ENCODE data around the gene SNCAIP. TPM values are rescaled to one million over a fixed set of nuclear protein-coding genes. Genes with fewer than 3 reads are reported as not detected.

SNCAIP gene
- total and polyA plus RNA-seq, 2 experiments from 2014 or later: 6.1 to 11.9 TPM

- peaks cover 32% of the 10 kb centered on the region for H3K27me3 Mint-ChIP-seq (ENCODE audit: insufficient read depth, low read depth, poor library complexity)
- Histone ChIP-seq H3K9me2 (ENCODE audit: insufficient read depth) (no peaks in the 10 kb centered on the region), H3K79me2 (replicated peaks; ENCODE audit: insufficient read depth) (no peaks in the 10 kb centered on the region), H3K27me3 (ENCODE audit: insufficient read depth) (peaks cover 39% of the 10 kb centered on the region), H3K4me1 (ENCODE audit: insufficient read depth) (peaks cover 18% of the 10 kb centered on the region), H3K4me2 (no peak overlapping the region), H3F3A (replicated peaks; ENCODE audit: low read depth) (0 out of 2 replicates have a peak, but pooled peaks cover 5% of the 10 kb centered on the region), H4K20me1 (replicated peaks; ENCODE audit: insufficient read depth) (no peaks in the 10 kb centered on the region), H2AFZ (no peak overlapping the region), H3K36me3 (ENCODE audit: insufficient read depth) (no peaks in the 10 kb centered on the region), H3K4me3 (no peak overlapping the region), H3K27ac (ENCODE audit: low read depth) (no peak overlapping the region)
- H3K36me3 Mint-ChIP-seq (ENCODE audit: low read depth): 0 out of 3 replicates have a peak, but pooled peaks cover 5% of the 10 kb centered on the region
- DNase-seq (ENCODE audit: low spot score) (no peak), ATAC-seq (no peak)
- no peak overlapping the region for H3K4me3 Mint-ChIP-seq
- no peaks in the 10 kb centered on the region for H3K9me3 Mint-ChIP-seq
- H3K4me1 Mint-ChIP-seq: peaks cover 25% of the 10 kb centered on the region
- no peak overlapping the region for H3K27ac Mint-ChIP-seq
- no peak for TF ChIP-seq ZNF331 (CRISPR knock-in tag; IDR thresholded peaks at IDR 0.05; ENCODE audit: low read depth)
- TF ChIP-seq, protein P1, sequence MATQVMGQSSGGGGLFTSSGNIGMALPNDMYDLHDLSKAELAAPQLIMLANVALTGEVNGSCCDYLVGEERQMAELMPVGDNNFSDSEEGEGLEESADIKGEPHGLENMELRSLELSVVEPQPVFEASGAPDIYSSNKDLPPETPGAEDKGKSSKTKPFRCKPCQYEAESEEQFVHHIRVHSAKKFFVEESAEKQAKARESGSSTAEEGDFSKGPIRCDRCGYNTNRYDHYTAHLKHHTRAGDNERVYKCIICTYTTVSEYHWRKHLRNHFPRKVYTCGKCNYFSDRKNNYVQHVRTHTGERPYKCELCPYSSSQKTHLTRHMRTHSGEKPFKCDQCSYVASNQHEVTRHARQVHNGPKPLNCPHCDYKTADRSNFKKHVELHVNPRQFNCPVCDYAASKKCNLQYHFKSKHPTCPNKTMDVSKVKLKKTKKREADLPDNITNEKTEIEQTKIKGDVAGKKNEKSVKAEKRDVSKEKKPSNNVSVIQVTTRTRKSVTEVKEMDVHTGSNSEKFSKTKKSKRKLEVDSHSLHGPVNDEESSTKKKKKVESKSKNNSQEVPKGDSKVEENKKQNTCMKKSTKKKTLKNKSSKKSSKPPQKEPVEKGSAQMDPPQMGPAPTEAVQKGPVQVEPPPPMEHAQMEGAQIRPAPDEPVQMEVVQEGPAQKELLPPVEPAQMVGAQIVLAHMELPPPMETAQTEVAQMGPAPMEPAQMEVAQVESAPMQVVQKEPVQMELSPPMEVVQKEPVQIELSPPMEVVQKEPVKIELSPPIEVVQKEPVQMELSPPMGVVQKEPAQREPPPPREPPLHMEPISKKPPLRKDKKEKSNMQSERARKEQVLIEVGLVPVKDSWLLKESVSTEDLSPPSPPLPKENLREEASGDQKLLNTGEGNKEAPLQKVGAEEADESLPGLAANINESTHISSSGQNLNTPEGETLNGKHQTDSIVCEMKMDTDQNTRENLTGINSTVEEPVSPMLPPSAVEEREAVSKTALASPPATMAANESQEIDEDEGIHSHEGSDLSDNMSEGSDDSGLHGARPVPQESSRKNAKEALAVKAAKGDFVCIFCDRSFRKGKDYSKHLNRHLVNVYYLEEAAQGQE (IDR thresholded peaks at IDR 0.05; ENCODE audit: unreplicated experiment): no peak
- TF ChIP-seq NANOG (IDR thresholded peaks at IDR 0.05; ENCODE audit: borderline replicate concordance): no peak
- TF ChIP-seq, protein P2, sequence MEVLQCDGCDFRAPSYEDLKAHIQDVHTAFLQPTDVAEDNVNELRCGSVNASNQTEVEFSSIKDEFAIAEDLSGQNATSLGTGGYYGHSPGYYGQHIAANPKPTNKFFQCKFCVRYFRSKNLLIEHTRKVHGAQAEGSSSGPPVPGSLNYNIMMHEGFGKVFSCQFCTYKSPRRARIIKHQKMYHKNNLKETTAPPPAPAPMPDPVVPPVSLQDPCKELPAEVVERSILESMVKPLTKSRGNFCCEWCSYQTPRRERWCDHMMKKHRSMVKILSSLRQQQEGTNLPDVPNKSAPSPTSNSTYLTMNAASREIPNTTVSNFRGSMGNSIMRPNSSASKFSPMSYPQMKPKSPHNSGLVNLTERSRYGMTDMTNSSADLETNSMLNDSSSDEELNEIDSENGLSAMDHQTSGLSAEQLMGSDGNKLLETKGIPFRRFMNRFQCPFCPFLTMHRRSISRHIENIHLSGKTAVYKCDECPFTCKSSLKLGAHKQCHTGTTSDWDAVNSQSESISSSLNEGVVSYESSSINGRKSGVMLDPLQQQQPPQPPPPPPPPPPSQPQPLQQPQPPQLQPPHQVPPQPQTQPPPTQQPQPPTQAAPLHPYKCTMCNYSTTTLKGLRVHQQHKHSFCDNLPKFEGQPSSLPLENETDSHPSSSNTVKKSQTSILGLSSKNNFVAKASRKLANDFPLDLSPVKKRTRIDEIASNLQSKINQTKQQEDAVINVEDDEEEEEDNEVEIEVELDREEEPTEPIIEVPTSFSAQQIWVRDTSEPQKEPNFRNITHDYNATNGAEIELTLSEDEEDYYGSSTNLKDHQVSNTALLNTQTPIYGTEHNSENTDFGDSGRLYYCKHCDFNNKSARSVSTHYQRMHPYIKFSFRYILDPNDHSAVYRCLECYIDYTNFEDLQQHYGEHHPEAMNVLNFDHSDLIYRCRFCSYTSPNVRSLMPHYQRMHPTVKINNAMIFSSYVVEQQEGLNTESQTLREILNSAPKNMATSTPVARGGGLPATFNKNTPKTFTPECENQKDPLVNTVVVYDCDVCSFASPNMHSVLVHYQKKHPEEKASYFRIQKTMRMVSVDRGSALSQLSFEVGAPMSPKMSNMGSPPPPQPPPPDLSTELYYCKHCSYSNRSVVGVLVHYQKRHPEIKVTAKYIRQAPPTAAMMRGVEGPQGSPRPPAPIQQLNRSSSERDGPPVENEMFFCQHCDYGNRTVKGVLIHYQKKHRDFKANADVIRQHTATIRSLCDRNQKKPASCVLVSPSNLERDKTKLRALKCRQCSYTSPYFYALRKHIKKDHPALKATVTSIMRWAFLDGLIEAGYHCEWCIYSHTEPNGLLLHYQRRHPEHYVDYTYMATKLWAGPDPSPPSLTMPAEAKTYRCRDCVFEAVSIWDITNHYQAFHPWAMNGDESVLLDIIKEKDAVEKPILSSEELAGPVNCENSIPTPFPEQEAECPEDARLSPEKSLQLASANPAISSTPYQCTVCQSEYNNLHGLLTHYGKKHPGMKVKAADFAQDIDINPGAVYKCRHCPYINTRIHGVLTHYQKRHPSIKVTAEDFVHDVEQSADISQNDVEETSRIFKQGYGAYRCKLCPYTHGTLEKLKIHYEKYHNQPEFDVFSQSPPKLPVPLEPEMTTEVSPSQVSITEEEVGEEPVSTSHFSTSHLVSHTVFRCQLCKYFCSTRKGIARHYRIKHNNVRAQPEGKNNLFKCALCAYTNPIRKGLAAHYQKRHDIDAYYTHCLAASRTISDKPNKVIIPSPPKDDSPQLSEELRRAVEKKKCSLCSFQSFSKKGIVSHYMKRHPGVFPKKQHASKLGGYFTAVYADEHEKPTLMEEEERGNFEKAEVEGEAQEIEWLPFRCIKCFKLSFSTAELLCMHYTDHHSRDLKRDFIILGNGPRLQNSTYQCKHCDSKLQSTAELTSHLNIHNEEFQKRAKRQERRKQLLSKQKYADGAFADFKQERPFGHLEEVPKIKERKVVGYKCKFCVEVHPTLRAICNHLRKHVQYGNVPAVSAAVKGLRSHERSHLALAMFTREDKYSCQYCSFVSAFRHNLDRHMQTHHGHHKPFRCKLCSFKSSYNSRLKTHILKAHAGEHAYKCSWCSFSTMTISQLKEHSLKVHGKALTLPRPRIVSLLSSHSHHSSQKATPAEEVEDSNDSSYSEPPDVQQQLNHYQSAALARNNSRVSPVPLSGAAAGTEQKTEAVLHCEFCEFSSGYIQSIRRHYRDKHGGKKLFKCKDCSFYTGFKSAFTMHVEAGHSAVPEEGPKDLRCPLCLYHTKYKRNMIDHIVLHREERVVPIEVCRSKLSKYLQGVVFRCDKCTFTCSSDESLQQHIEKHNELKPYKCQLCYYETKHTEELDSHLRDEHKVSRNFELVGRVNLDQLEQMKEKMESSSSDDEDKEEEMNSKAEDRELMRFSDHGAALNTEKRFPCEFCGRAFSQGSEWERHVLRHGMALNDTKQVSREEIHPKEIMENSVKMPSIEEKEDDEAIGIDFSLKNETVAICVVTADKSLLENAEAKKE (CRISPR knock-in tag; IDR thresholded peaks at IDR 0.05): no peak
- TF ChIP-seq, protein P3, sequence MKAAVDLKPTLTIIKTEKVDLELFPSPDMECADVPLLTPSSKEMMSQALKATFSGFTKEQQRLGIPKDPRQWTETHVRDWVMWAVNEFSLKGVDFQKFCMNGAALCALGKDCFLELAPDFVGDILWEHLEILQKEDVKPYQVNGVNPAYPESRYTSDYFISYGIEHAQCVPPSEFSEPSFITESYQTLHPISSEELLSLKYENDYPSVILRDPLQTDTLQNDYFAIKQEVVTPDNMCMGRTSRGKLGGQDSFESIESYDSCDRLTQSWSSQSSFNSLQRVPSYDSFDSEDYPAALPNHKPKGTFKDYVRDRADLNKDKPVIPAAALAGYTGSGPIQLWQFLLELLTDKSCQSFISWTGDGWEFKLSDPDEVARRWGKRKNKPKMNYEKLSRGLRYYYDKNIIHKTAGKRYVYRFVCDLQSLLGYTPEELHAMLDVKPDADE (IDR thresholded peaks at IDR 0.05): no peak
- TF ChIP-seq EZH2 (IDR thresholded peaks at IDR 0.05; ENCODE audit: low read depth, unreplicated experiment): no peak
- TF ChIP-seq JUNB (IDR thresholded peaks at IDR 0.05; ENCODE audit: unreplicated experiment): no peak
- TF ChIP-seq, protein P4, sequence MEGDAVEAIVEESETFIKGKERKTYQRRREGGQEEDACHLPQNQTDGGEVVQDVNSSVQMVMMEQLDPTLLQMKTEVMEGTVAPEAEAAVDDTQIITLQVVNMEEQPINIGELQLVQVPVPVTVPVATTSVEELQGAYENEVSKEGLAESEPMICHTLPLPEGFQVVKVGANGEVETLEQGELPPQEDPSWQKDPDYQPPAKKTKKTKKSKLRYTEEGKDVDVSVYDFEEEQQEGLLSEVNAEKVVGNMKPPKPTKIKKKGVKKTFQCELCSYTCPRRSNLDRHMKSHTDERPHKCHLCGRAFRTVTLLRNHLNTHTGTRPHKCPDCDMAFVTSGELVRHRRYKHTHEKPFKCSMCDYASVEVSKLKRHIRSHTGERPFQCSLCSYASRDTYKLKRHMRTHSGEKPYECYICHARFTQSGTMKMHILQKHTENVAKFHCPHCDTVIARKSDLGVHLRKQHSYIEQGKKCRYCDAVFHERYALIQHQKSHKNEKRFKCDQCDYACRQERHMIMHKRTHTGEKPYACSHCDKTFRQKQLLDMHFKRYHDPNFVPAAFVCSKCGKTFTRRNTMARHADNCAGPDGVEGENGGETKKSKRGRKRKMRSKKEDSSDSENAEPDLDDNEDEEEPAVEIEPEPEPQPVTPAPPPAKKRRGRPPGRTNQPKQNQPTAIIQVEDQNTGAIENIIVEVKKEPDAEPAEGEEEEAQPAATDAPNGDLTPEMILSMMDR (conservative IDR thresholded peaks at IDR 0.05; ENCODE audit: low read depth in 2 of 2): no peak
These were observed 3.5 kb downstream of the SNCAIP start for GRCh38 chr5:122315521-122315920.

Data from GM23338 (cell line).